Measurements from ENCODE around the gene IL36RN.

Gene IL36RN

DNA sequence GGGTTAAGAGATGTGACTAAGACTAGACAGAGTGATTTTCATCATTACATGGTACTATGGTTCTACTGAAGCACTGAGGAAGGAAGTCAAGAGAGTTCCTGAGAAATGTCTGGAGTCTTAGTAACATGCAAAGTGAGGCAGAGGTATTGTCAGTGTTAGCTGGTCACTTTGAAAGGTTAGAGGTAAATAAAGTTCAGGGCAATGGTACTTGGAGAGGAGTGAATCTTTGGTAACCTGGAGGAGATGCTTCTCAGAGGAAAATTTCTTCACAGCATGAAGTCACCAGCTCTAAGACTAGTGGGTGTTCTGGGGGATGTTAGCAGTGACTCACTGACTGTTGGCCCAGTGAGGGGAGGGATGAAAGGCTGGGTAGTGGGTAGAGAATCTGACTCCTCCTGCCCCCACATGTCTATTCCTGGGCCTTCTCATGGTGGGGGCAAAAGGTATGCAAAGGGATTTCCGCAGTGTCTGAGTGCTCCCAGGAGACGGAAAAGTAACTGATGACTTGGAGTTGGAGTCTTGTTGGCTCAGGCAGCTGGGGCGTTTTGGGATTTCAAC, 45.1 kb downstream of the IL36RN start:
- DNase-seq: no peak

GRCh38 chr2:113105047-113105785, 46.2 kb downstream of the IL36RN start:
- peak in 1 of 4 experiments; percentile 26 for DNase-seq

- no peak for DNase-seq
These were observed 52.1 kb downstream of the IL36RN start for GRCh38 chr2:113111121-113111520.

DNA sequence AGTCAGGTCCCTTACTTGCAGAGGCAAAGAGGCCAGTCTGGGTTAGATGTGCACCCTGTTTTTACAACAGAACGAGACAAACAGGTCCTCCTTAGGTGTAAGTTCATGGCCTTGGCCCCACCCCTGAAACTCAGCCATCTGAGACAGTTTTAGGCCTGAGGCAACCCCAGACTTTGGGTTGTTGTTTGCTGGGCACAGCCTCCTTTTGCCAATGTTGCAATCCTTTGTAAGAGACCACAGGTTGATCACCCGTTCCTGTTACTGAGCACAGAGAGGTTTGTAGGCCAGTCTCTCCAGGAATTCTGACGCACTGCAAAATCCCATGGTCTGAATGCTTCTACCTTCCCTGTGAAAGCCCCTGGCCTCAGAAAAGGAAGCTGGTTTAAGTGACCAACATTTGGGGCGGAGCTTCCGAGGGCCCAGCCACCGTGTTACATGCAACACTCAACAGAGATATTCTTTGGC, 52.9 kb downstream of the IL36RN start:
- no peak for DNase-seq

DNA sequence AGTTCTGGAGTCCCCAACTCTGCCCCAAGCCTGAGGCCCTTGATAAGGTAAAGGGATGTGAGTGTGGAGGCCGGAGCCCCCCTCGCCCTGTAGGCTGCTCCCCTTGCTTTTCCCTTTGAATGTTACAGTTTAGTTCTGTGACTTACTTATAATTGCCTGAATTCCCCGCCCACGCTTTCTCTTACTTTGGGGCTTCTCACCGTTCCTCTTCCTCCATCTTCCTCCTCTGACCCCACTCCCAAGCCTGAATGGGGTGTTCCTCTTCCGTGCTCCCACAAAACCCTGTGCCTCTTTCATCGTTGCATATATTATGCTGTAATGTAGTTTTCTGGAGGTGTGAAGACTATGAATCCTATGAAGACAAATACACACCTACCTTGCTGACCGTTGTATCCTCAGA, 53.4 kb downstream of the IL36RN start:
- DNase-seq: no peak

DNA sequence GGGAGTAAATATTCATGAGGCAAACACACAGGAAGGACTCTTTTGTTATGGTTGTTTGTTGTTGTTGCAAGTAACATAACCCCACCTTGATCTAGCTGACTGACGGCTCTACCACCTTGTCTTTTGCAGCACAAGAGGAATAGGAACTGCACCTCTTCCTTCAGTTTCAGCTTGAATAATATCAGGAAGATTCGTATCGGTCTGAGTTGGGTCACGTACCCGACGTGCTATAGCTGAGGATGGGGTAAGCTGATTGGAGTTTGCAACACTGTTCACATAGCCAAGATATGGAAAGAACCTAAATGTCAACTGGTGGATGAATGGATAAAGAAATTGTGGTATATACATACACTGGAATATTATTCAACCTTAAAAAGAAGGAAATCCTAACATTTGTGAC, 53.9 kb downstream of the IL36RN start:
- DNase-seq: no peak

DNA sequence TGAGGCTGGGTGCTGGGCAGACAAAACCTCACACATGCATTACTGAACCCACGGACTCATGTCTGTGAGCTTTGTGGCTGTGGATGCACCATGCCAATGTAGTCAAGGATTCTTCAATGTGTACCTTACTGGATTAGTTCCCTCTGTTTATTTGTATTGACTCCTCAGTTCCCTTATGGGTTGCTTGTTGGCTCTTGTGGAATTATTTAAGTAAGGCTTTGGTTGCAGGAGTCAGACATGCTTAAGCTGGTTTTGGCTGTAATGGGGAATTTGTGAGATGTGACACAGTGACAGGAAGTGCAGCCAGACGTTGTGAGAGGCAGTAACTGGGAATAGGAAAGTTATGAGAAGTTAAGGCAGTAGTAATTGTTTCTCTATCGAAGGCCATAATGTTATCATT, 54.8 kb downstream of the IL36RN start:
- DNase-seq: no peak
